GM12878 (cell line): ENCODE measurements around the gene PAX9. TPM values are rescaled to one million over a fixed set of nuclear protein-coding genes. Genes with fewer than 3 reads are reported as not detected.

Experiments used
- ATAC-seq: fragments of 200-7000 bp; cut with Tn5 transposase; 3 replicates; pipeline ENCODE4 v1.9.1; 2020; ENCODE audit warnings: mild to moderate bottlenecking, moderate library complexity
- BruUV-seq: library from RNA; stranded (reverse); fragments of 400-500 nt; replicated peaks from 2 replicates; lab custom pipeline; 2021; lab: Mats Ljungman, UMichigan
- CTCF ChIA-PET: fragments of 300-600 bp; sonication (Branson Sonifier 250); formaldehyde crosslinking; extraction: SDS; loops from one replicate; lab custom pipeline; 2021; ENCODE audit warnings: inconsistent platforms; lab: Yijun Ruan, JAX
- POLR2A ChIA-PET: fragments of 350-600 bp; formaldehyde crosslinking; extraction: SDS; loops from one replicate; lab custom pipeline; 2021; ENCODE audit warnings: inconsistent platforms; lab: Charles Lee
- RAD21 ChIA-PET: fragments of 300-600 bp; sonication (Branson Sonifier 250); formaldehyde crosslinking; loops from one replicate; lab custom pipeline; 2023; ENCODE audit warnings: antibody characterized with exemption; ENCODE audit not compliant: unreplicated experiment; lab: Charles Lee
- SMC1A ChIA-PET: fragments of 300-600 bp; sonication (Branson Sonifier 250); formaldehyde crosslinking; loops from one replicate; lab custom pipeline; 2023; ENCODE audit not compliant: unreplicated experiment, uncharacterized antibody; lab: Charles Lee
- DNase-seq: peaks from one replicate; pipeline ENCODE4 v3.0.0-alpha.2; 2011; ENCODE audit warnings: low read depth, low spot score
- FAIRE-seq: peaks from 3 replicates; lab custom pipeline; 2011; peaks lifted over from hg19 to GRCh38; lab: Jason Lieb, UNC
- H2AFZ ChIP-seq: 2 replicates; pipeline ENCODE4 v1.6.0; 2011; ENCODE audit warnings: low read depth, low read length, control low read depth; ENCODE audit not compliant: control insufficient read depth
- H3K27ac ChIP-seq: 2 replicates; pipeline ENCODE4 v1.5.1; 2011; ENCODE audit warnings: control low read depth; ENCODE audit not compliant: control insufficient read depth, insufficient read depth
- H3K27me3 ChIP-seq, 2 experiments: replicated peaks in 1 of 2; 2 replicates each; pipeline versions ENCODE4 v1.6.0 to v1.6.1; 2011; ENCODE audit warnings: low read length in 1 of 2; ENCODE audit not compliant: control insufficient read depth in 2 of 2, insufficient read depth in 2 of 2
- H3K36me3 ChIP-seq, 2 experiments: 2 replicates each; pipeline ENCODE4 v1.5.1; 2011; ENCODE audit warnings: low read length in 1 of 2; ENCODE audit not compliant: control insufficient read depth in 2 of 2, insufficient read depth in 2 of 2
- H3K4me1 ChIP-seq: 2 replicates; pipeline ENCODE4 v1.6.1; 2011; ENCODE audit warnings: mild to moderate bottlenecking, low read length, moderate library complexity, mixed read lengths; ENCODE audit not compliant: control insufficient read depth, insufficient read depth
- H3K4me2 ChIP-seq: 2 replicates; pipeline ENCODE4 v1.6.0; 2011; ENCODE audit warnings: control low read depth; ENCODE audit not compliant: control insufficient read depth, insufficient read depth
- H3K4me3 ChIP-seq: fragments of 200-600 bp; sonication (generic); 2 replicates; pipeline ENCODE4 v1.5.1; 2016
- H3K79me2 ChIP-seq: 2 replicates; pipeline ENCODE4 v1.6.0; 2011; ENCODE audit warnings: low read length; ENCODE audit not compliant: control insufficient read depth, insufficient read depth
- H3K9ac ChIP-seq: 2 replicates; pipeline ENCODE4 v1.8.0; 2011; ENCODE audit warnings: low read length, control low read depth, mixed read lengths; ENCODE audit not compliant: control insufficient read depth, insufficient read depth
- H3K9me3 ChIP-seq: replicated peaks from 3 replicates; pipeline ENCODE4 v1.5.1; 2011; ENCODE audit warnings: mild to moderate bottlenecking, low read length; ENCODE audit not compliant: control insufficient read depth, insufficient read depth
- H4K20me1 ChIP-seq: 2 replicates; pipeline ENCODE4 v1.6.0; 2011; ENCODE audit not compliant: control insufficient read depth, insufficient read depth
- ATF2 ChIP-seq: IDR thresholded peaks from 2 replicates; pipeline ENCODE4 v1.6.1; 2012; ENCODE audit warnings: low read length, inconsistent platforms
- BRCA1 ChIP-seq: IDR thresholded peaks from 2 replicates; pipeline ENCODE4 v1.6.1; 2011; ENCODE audit warnings: low read depth, low read length, improper control_type of control experiment
- E2F4 ChIP-seq: IDR thresholded peaks from 2 replicates; pipeline ENCODE4 v1.6.1; 2012; ENCODE audit warnings: low read depth, low read length, improper control_type of control experiment
- E4F1 ChIP-seq: fragments of 450-650 bp; IDR thresholded peaks from 2 replicates; pipeline ENCODE4 v1.6.1; 2018; ENCODE audit warnings: borderline replicate concordance, mild to moderate bottlenecking; ENCODE audit not compliant: partially characterized antibody
- EGR1 ChIP-seq, 2 experiments: IDR thresholded peaks; 1 replicate in 1 of 2; 2 replicates in 1 of 2; pipeline ENCODE4 v1.6.1; 2011 to 2012; ENCODE audit warnings: low read depth in 2 of 2, low read length in 2 of 2, borderline replicate concordance in 1 of 2, mild to moderate bottlenecking in 1 of 2, moderate library complexity in 1 of 2
- JUNB ChIP-seq: IDR thresholded peaks from 2 replicates; pipeline ENCODE4 v1.6.1; 2016; ENCODE audit warnings: antibody characterized with exemption, mild to moderate bottlenecking
- MEF2B ChIP-seq: fragments of 450-650 bp; IDR thresholded peaks from 2 replicates; pipeline ENCODE4 v1.6.1; 2018; ENCODE audit warnings: mild to moderate bottlenecking, moderate library complexity; ENCODE audit not compliant: partially characterized antibody, poor library complexity, severe bottlenecking
- NFXL1 ChIP-seq: fragments of 450-650 bp; IDR thresholded peaks from 2 replicates; pipeline ENCODE4 v1.6.1; 2017; ENCODE audit warnings: antibody characterized with exemption, mild to moderate bottlenecking, borderline replicate concordance
- RB1 ChIP-seq: fragments of 450-650 bp; formaldehyde crosslinking; IDR thresholded peaks from 2 replicates; pipeline ENCODE4 v1.6.1; 2017; ENCODE audit warnings: mild to moderate bottlenecking, borderline replicate concordance
- REST ChIP-seq: IDR thresholded peaks from 2 replicates; pipeline ENCODE4 v1.6.1; 2012; ENCODE audit warnings: mild to moderate bottlenecking, low read depth, low read length
- SKIL ChIP-seq: fragments of 450-650 bp; IDR thresholded peaks from 2 replicates; pipeline ENCODE4 v1.6.1; 2017; ENCODE audit warnings: mild to moderate bottlenecking, low read depth, inconsistent platforms; ENCODE audit not compliant: poor library complexity, severe bottlenecking
- SPI1 ChIP-seq: IDR thresholded peaks from 2 replicates; pipeline ENCODE4 v1.6.1; 2011; ENCODE audit warnings: low read depth, mild to moderate bottlenecking, low read length, moderate library complexity, borderline replicate concordance; ENCODE audit not compliant: insufficient read depth
- STAT1 ChIP-seq: fragments of 450-650 bp; conservative IDR thresholded peaks from 2 replicates; pipeline ENCODE4 v1.6.1; 2014; ENCODE audit warnings: antibody characterized with exemption, mild to moderate bottlenecking
- WGBS: methylation state at CpG from one replicate; pipeline ENCODE4 v1.1.6; 2016; ENCODE audit warnings: low lambda C conversion rate; ENCODE audit not compliant: insufficient replicate concordance, insufficient coverage; ENCODE audit errors: missing lambda C conversion rate; 5-methylcytosine and 5-hydroxymethylcytosine counted together
- in situ Hi-C: fragments of 300-500 bp; cut with MboI; formaldehyde crosslinking; loops from 9 replicates; pipeline ENCODE4 v1.14.3; 2018; ENCODE audit warnings: mixed read lengths
- intact Hi-C: fragments of 100-400 bp; cut with micrococcal nuclease; formaldehyde crosslinking; loops from one replicate; pipeline ENCODE4 v1.14.2; 2022; ENCODE audit not compliant: unreplicated experiment
- polyA plus RNA-seq, 11 experiments: library from polyadenylated mRNA; depleted of rRNA in 4 of 11; unstranded in 6 of 11; stranded (reverse) in 5 of 11; fragments of >200 nt; fragmentation: Nextera tagmentation in 4 of 11; fragmentation: Illumina TruSeq in 1 of 11; extraction: Ambion mirVana in 4 of 11; extraction: Trizol in 1 of 11; gene quantifications; 1 replicate in 1 of 11; 2 replicates in 10 of 11; pipeline versions ENCODE4 v1.2.1 to v1.2.3, GENCODE V29; 2011 to 2016; ENCODE audit warnings: inconsistent platforms in 2 of 11, missing spikeins in 2 of 11, low read depth in 1 of 11
- total RNA-seq, 4 experiments: library from RNA; depleted of rRNA in 3 of 4; stranded (reverse); fragments of >200 nt in 3 of 4; fragmentation: Illumina TruSeq in 1 of 4; extraction: Trizol in 1 of 4; gene quantifications; 2 replicates each; pipeline versions ENCODE4 v1.2.1 to v1.2.3, GENCODE V29; 2013 to 2021

The PAX9 gene
- total and polyA plus RNA-seq, 10 of the 15 experiments (the other 5 are each of a cell fraction or from before 2014, with no cell fraction given): 0.03 to 8.2 (median 0.09) TPM; not detected in 3

GRCh38 chr14:36662258-36662542 lies 540 bp downstream of the PAX9 start:
- SMC1A ChIA-PET: interaction anchor here (1.0 kb wide), 1 partner anchor 279 kb away, joined by 5 read pairs; no protein-coding TSS in a partner anchor
- no peaks in the 10 kb centered on the region for H3K4me1 ChIP-seq
- BruUV-seq: no TSS peak
- intact Hi-C loops (no loop called here), in situ Hi-C loops (no loop called here)
- no peak for FAIRE-seq
- H3K9ac ChIP-seq: no peak overlapping the region
- no peaks in the 10 kb centered on the region for H4K20me1 ChIP-seq
- no peak overlapping the region for H3K4me3 ChIP-seq
- H3K79me2 ChIP-seq: no peaks in the 10 kb centered on the region
- H3K27me3 ChIP-seq: peaks cover 5 to 16% of the 10 kb centered on the region in 2 experiments; a peak in 3 of 4 replicates
- RAD21 ChIA-PET: no interaction called here
- H3K27ac ChIP-seq: no peak overlapping the region
- no peak for ATAC-seq
- CTCF ChIA-PET: interaction anchor here (0.6 to 1.3 kb wide), 3 partner anchors 8 to 76 kb away, joined by 3 to 4 read pairs (median 3); no protein-coding TSS in a partner anchor
- TF ChIP-seq SKIL (no peak), E2F4 (no peak), SPI1 (no peak), E4F1 (no peak), JUNB (no peak), STAT1 (no peak), NFXL1 (no peak), REST (no peak), ATF2 (no peak), EGR1 (IDR thresholded peaks at IDR 0.05; ENCODE audit: borderline replicate concordance in 1 of 2, low read depth in 2 of 2, low read length in 2 of 2) (no peak), MEF2B (no peak), BRCA1 (no peak), RB1 (no peak)
- POLR2A ChIA-PET: no interaction called here
- peaks cover 5% of the 10 kb centered on the region; the same call in 1 of the 3 replicates for H3K9me3 ChIP-seq
- H3K4me2 ChIP-seq: no peak overlapping the region
- H2AFZ ChIP-seq: no peak overlapping the region
- no peak for DNase-seq
- 26% methylated on average over 11 of the region's 11 CpGs for WGBS
- no peaks in the 10 kb centered on the region for H3K36me3 ChIP-seq
